ENCODE measurements around the gene KCNH8. TPM values are rescaled to one million over a fixed set of nuclear protein-coding genes. Genes with fewer than 3 reads are reported as not detected.

Gene KCNH8
- total RNA-seq, 4 donors from 2014 or later = 0.55 to 1.1 (median 1.00) TPM; not detected in 1

DNA sequence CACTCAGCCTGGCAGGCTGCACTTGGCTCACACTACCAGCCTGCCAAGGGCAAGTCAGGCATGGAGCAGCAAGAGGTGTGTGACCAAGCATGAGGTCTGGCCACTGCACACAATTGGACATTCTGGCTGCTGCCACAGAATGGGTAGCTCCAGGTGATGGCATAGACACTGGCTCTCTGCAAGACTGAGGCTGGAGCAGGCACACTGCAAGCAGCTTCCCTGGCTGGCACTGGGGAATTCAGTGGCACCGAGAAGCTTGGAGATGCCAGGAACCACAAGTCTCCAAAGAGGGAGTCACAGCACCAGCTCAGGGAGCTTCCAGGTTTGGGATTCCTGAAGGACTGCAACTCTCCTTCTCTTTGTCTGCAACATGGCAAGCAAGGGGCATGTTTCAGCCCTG lies 42.0 kb upstream of the KCNH8 start:
- WGBS, 2 donors (ENCODE audit: low coverage in 1 of 2) = 75% methylated on average over 1 of the region's 1 CpG; no CpG with 5 or more reads in 1 of the 2 donors
- intact Hi-C loops (cut with DNase I; ENCODE audit: low total_unique reads) = no loop called here

DNA sequence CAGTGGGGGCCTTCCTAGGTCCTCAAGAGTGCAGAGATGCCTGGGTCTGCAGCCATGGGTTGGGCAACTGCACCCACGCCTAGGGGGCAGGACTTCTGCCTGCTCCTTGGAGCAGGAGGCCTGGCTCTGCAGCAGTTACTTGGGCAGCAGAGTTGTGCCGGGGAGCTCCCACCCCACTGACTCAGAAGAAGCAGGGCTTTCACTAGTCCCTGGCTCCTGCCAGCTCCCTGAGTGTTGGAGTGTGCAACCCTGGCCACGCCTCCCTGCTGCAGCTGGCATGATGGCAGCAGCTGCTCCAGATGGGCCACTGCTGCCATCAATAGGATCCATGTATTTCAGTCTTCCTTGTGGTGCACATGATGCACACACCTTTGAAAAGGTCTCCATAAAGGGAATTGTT lies 40.6 kb upstream of the KCNH8 start:
- in situ Hi-C loops (cut with MboI; ENCODE audit: low pct_ligation_motif_present in 1 of 4, low pct_unique_long_range_greater_than_20kb in 1 of 4, low sequenced_read_pairs in 3 of 4) (no loop called here), intact Hi-C loops (cut with DNase I; ENCODE audit: low total_unique reads) (no loop called here)
- WGBS, 2 donors (ENCODE audit: low coverage in 1 of 2) = 69% methylated on average over 3 of the region's 3 CpGs; no CpG with 5 or more reads in 1 of the 2 donors

More for the DNA sequence above, 42.0 kb upstream of the KCNH8 start:
- H3K4me1 ChIP-seq = no peaks in the 10 kb centered on the region
- no peaks in the 10 kb centered on the region for H3K36me3 ChIP-seq
- TF ChIP-seq, protein P1, sequence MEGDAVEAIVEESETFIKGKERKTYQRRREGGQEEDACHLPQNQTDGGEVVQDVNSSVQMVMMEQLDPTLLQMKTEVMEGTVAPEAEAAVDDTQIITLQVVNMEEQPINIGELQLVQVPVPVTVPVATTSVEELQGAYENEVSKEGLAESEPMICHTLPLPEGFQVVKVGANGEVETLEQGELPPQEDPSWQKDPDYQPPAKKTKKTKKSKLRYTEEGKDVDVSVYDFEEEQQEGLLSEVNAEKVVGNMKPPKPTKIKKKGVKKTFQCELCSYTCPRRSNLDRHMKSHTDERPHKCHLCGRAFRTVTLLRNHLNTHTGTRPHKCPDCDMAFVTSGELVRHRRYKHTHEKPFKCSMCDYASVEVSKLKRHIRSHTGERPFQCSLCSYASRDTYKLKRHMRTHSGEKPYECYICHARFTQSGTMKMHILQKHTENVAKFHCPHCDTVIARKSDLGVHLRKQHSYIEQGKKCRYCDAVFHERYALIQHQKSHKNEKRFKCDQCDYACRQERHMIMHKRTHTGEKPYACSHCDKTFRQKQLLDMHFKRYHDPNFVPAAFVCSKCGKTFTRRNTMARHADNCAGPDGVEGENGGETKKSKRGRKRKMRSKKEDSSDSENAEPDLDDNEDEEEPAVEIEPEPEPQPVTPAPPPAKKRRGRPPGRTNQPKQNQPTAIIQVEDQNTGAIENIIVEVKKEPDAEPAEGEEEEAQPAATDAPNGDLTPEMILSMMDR (IDR thresholded peaks at IDR 0.05) = no peak
- DNase-seq = no peak
- H3K9me3 ChIP-seq = no peaks in the 10 kb centered on the region
- H3K27me3 ChIP-seq = no peaks in the 10 kb centered on the region
- H3K4me3 ChIP-seq = no peak overlapping the region
- in situ Hi-C loops (cut with MboI; ENCODE audit: low pct_ligation_motif_present in 1 of 4, low pct_unique_long_range_greater_than_20kb in 1 of 4, low sequenced_read_pairs in 3 of 4) = no loop called here
- no peak overlapping the region for H3K27ac ChIP-seq

DNA sequence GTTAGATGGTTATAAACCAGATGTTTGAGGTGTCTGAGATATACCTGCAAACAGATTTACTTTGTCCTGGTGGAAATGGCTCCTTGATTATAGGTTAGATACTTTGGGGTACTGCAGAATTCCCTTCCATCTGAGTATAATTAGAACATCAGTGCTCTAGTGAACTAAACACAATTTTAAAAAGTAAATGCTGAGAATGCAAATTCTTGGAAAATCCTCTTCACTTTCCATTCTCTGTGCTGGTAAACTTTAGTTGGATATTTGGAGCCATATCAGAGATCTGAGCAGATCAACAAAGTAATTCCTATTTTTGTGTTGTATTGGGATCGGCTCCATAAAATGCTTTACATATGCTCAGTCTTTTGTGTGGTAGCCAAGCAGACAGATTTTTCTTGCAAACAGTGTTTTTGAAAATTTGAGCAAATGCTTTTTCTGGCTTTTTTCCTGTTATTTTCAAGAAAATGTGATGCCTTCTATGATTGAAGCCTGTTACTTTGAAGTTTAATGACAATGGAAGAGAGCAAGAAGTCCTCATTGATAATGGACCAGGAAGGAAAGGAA lies 37.9 kb upstream of the KCNH8 start:
- DNase-seq = no peak
- no peak overlapping the region for H3K27ac ChIP-seq
- H3K4me3 ChIP-seq = no peak overlapping the region
- no peaks in the 10 kb centered on the region for H3K9me3 ChIP-seq
- 73 to 84% methylated on average over 1 of the region's 1 CpG for WGBS, 2 donors (ENCODE audit: low coverage in 1 of 2)
- no peaks in the 10 kb centered on the region for H3K27me3 ChIP-seq
- intact Hi-C loops (cut with DNase I; ENCODE audit: low total_unique reads) = no loop called here
- no peak for TF ChIP-seq POLR2AphosphoS5 (IDR thresholded peaks at IDR 0.05)
- in situ Hi-C loops (cut with MboI; ENCODE audit: low pct_ligation_motif_present in 1 of 4, low pct_unique_long_range_greater_than_20kb in 1 of 4, low sequenced_read_pairs in 3 of 4) = no loop called here
- H3K4me1 ChIP-seq = no peaks in the 10 kb centered on the region
- no peaks in the 10 kb centered on the region for H3K36me3 ChIP-seq

More for the DNA sequence above, 40.6 kb upstream of the KCNH8 start:
- Histone ChIP-seq H3K27me3 (no peaks in the 10 kb centered on the region), H3K4me3 (no peak overlapping the region), H3K36me3 (no peaks in the 10 kb centered on the region), H3K9me3 (no peaks in the 10 kb centered on the region), H3K4me1 (no peaks in the 10 kb centered on the region), H3K27ac (no peak overlapping the region)
- TF ChIP-seq EP300 (IDR thresholded peaks at IDR 0.05; ENCODE audit: low read depth) (no peak), POLR2AphosphoS5 (IDR thresholded peaks at IDR 0.05) (no peak), POLR2A (IDR thresholded peaks at IDR 0.05) (no peak)
- TF ChIP-seq, protein P1 (IDR thresholded peaks at IDR 0.05) = no peak
- no peak for DNase-seq

DNA sequence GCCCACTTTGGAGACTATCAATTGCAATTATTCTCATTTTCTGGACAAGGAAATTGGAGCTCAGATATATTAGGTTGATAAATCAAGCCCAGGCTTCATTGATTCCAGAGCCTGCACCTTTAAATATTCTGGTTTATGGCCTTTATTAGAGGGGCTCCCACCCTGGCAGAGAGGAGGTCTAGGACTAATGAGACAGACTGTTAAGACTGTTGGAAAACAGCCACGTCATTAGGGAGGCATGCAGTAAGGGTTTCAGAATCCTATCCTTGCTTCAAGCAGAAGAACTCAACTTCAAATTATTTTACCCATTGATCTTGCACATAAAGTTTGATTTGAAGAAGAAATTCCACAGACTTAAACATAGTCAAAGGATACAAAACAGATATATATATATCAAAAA lies 33.8 kb upstream of the KCNH8 start:
- intact Hi-C loops (cut with DNase I; ENCODE audit: low total_unique reads) = no loop called here
- no peak overlapping the region for H3K27ac ChIP-seq
- H3K4me3 ChIP-seq = no peak overlapping the region
- DNase-seq = no peak
- no peak for TF ChIP-seq POLR2A (IDR thresholded peaks at IDR 0.05)
- H3K27me3 ChIP-seq = no peaks in the 10 kb centered on the region
- H3K36me3 ChIP-seq = no peaks in the 10 kb centered on the region
- 52 to 67% methylated on average over 1 of the region's 1 CpG for WGBS, 2 donors (ENCODE audit: low coverage in 1 of 2)
- no peaks in the 10 kb centered on the region for H3K4me1 ChIP-seq
- no peaks in the 10 kb centered on the region for H3K9me3 ChIP-seq
- in situ Hi-C loops (cut with MboI; ENCODE audit: low pct_ligation_motif_present in 1 of 4, low pct_unique_long_range_greater_than_20kb in 1 of 4, low sequenced_read_pairs in 3 of 4) = no loop called here

DNA sequence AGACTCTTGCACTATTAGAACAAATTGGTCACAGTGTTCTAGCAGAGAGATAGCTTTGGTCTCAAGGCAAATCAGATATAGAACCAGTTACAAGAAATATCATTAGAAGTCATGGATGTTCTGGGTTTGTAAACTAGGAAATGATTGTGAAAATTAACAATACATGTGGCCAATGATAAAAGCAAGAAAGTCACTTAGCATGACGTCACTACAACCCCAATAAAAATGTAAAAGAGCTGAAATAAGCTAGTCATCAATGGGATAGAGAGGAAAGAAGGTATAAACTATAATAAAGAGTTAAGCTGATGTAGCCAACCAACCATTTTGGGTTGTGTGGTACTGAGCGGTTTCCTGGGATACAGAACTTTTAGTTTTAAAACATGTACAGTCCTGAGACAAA lies 32.1 kb upstream of the KCNH8 start:
- intact Hi-C loops (cut with DNase I; ENCODE audit: low total_unique reads) (no loop called here), in situ Hi-C loops (cut with MboI; ENCODE audit: low pct_ligation_motif_present in 1 of 4, low pct_unique_long_range_greater_than_20kb in 1 of 4, low sequenced_read_pairs in 3 of 4) (no loop called here)
- DNase-seq = no peak
- Histone ChIP-seq H3K4me1 (no peaks in the 10 kb centered on the region), H3K9me3 (no peaks in the 10 kb centered on the region), H3K36me3 (no peaks in the 10 kb centered on the region), H3K27me3 (no peaks in the 10 kb centered on the region), H3K27ac (no peak overlapping the region), H3K4me3 (no peak overlapping the region)
- WGBS, 2 donors (ENCODE audit: low coverage in 1 of 2) = 56 to 60% methylated on average over 2 of the region's 2 CpGs
- TF ChIP-seq, protein P1 (IDR thresholded peaks at IDR 0.05) = no peak
- TF ChIP-seq EP300 (IDR thresholded peaks at IDR 0.05; ENCODE audit: low read depth) (no peak), POLR2AphosphoS5 (IDR thresholded peaks at IDR 0.05) (no peak), POLR2A (IDR thresholded peaks at IDR 0.05) (no peak)
